MM.1S (cell line): ENCODE results near the gene PIP5K1C.

Experiments used
- DNase-seq: peaks from one replicate; pipeline ENCODE4 v3.0.0-alpha.2; 2015
- H2AFZ ChIP-seq: fragments of 300-600 bp; sonication (generic); 2 replicates; pipeline ENCODE4 v1.6.0; 2016; ENCODE audit warnings: antibody characterized with exemption, low read length
- H3F3A ChIP-seq: fragments of 300-600 bp; sonication (generic); 2 replicates; pipeline ENCODE4 v1.6.1; 2016; ENCODE audit warnings: mild to moderate bottlenecking, antibody characterized with exemption, low read length, moderate library complexity, mixed read lengths; ENCODE audit not compliant: insufficient read depth
- H3K27ac ChIP-seq: fragments of 300-600 bp; sonication (generic); 2 replicates; pipeline ENCODE4 v1.5.1; 2016; ENCODE audit warnings: mild to moderate bottlenecking, low read length
- H3K27me3 ChIP-seq: fragments of 300-600 bp; sonication (generic); replicated peaks from 2 replicates; pipeline ENCODE4 v1.6.0; 2016; ENCODE audit warnings: low read length; ENCODE audit not compliant: insufficient read depth
- H3K36me3 ChIP-seq: fragments of 300-600 bp; sonication (generic); replicated peaks from 2 replicates; pipeline ENCODE4 v1.6.1; 2016; ENCODE audit warnings: mild to moderate bottlenecking, low read length, mixed read lengths; ENCODE audit not compliant: insufficient read depth
- H3K4me1 ChIP-seq: fragments of 300-600 bp; sonication (generic); 2 replicates; pipeline ENCODE4 v1.6.1; 2016; ENCODE audit warnings: low read length, mixed read lengths
- H3K4me2 ChIP-seq: fragments of 300-600 bp; sonication (generic); 2 replicates; pipeline ENCODE4 v1.6.0; 2016; ENCODE audit warnings: low read depth, low read length
- H3K4me3 ChIP-seq: fragments of 300-600 bp; sonication (generic); 2 replicates; pipeline ENCODE4 v1.5.1; 2016; ENCODE audit warnings: low read length, mixed read lengths
- H3K79me2 ChIP-seq: fragments of 300-600 bp; sonication (generic); 2 replicates; pipeline ENCODE4 v1.6.1; 2016; ENCODE audit warnings: mixed run types, low read length, mixed read lengths
- H3K9ac ChIP-seq: fragments of 300-600 bp; sonication (generic); 2 replicates; pipeline ENCODE4 v1.6.1; 2016; ENCODE audit warnings: low read length, mixed read lengths
- H3K9me2 ChIP-seq: fragments of 300-600 bp; sonication (generic); replicated peaks from 2 replicates; pipeline ENCODE4 v1.6.1; 2016; ENCODE audit warnings: mild to moderate bottlenecking, low read length, mixed read lengths; ENCODE audit not compliant: insufficient read depth
- H3K9me3 ChIP-seq: fragments of 300-600 bp; sonication (generic); replicated peaks from 2 replicates; pipeline ENCODE4 v1.6.1; 2016; ENCODE audit warnings: mild to moderate bottlenecking, low read length, mixed read lengths; ENCODE audit not compliant: insufficient read depth
- H4K20me1 ChIP-seq: fragments of 300-600 bp; sonication (generic); 2 replicates; pipeline ENCODE4 v1.6.1; 2016; ENCODE audit warnings: mild to moderate bottlenecking, low read length, moderate library complexity, mixed read lengths; ENCODE audit not compliant: insufficient read depth
- EZH2 ChIP-seq: fragments of 300-600 bp; sonication (generic); optimal IDR thresholded peaks from 2 replicates; pipeline ENCODE3; 2017; ENCODE audit warnings: low read depth, mild to moderate bottlenecking, antibody characterized with exemption, low read length, mixed read lengths
- EZH2phosphoT487 ChIP-seq: fragments of 300-600 bp; sonication (generic); IDR thresholded peaks from 2 replicates; pipeline ENCODE4 v1.6.1; 2018; ENCODE audit warnings: antibody characterized with exemption, low read length
- TF ChIP-seq, protein P1 (sequence below): fragments of 300-600 bp; sonication (generic); IDR thresholded peaks from 2 replicates; pipeline ENCODE4 v1.5.1; 2016; ENCODE audit warnings: antibody characterized with exemption, low read length, mixed read lengths

Gene PIP5K1C

DNA sequence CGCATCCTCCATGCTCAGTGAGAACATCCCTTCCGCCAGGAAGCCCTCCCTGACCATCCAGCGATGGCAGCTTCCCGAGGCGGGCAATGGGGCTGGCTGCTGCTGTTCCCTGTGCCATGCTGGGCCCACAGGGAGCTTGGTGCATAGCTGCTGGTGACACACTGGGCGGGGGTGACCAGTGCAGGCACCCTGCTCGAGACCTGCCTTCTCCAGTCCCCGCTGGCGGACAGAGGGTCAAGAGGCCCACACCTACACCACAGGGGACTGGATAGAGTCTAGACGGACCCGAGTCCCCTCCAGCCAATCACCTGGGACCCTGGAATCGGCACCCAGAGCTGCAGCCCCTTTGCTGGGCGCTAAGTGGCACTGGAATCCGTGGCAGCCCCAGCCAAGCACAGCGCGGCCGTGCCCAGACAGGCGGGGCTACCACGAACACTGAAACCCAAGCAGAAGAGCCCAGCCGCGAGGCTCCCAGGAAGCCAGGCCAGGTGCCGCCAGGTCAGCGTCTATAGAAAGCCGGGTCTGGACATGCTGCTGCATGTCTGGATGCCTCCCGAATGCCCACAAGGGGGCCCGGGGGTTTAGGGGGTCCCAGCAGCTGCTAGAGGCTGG is 84.6 kb downstream of the PIP5K1C start:
- Histone ChIP-seq H3F3A (peaks cover 13% of the 10 kb centered on the region; the same call in 1 of the 2 replicates), H3K79me2 (no peaks in the 10 kb centered on the region), H3K4me1 (0 out of 2 replicates have a peak, but pooled peaks cover 10% of the 10 kb centered on the region), H3K4me2 (no peak overlapping the region), H3K9me3 (no peaks in the 10 kb centered on the region), H3K27ac (no peak overlapping the region), H3K36me3 (peaks cover 8% of the 10 kb centered on the region; the same call in 1 of the 2 replicates), H2AFZ (no peak overlapping the region), H3K4me3 (no peak overlapping the region), H3K9ac (no peak overlapping the region), H3K9me2 (no peaks in the 10 kb centered on the region), H4K20me1 (no peaks in the 10 kb centered on the region), H3K27me3 (no peaks in the 10 kb centered on the region)
- TF ChIP-seq, protein P1, sequence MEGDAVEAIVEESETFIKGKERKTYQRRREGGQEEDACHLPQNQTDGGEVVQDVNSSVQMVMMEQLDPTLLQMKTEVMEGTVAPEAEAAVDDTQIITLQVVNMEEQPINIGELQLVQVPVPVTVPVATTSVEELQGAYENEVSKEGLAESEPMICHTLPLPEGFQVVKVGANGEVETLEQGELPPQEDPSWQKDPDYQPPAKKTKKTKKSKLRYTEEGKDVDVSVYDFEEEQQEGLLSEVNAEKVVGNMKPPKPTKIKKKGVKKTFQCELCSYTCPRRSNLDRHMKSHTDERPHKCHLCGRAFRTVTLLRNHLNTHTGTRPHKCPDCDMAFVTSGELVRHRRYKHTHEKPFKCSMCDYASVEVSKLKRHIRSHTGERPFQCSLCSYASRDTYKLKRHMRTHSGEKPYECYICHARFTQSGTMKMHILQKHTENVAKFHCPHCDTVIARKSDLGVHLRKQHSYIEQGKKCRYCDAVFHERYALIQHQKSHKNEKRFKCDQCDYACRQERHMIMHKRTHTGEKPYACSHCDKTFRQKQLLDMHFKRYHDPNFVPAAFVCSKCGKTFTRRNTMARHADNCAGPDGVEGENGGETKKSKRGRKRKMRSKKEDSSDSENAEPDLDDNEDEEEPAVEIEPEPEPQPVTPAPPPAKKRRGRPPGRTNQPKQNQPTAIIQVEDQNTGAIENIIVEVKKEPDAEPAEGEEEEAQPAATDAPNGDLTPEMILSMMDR, result no peak
- TF ChIP-seq EZH2 (no peak), EZH2phosphoT487 (no peak)
- DNase-seq, result no peak

DNA sequence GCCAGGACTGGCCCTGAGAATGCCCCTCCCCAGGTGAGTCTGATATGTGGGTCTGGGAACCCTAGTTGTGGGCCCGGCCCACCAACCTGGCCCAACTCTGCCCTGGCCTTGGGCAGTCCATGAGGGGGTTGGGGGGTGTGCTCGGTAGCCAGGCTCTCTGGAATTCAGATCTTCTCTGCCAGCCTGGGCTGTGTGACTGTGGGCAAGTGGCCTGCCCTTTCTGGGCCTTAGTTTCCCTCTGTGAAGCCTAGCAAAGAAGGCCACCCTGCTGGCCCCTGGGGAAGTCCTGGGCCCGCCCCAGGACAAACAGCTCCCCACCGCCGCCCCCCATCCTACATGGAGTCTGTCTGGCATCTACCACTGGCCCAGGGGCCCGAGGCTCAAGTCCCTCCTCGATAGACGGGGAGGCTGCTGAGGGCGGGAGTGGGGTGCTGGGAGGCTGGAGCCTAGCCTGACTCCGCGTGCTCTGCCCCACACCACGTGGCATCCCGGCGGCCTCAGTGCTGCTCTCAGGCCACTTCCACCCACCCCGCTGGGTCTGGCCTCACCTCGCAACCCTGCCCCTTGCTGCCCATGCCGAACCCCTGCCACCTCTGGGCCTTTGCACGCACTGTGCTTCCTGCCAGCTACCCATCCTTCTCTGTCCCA is 85.3 kb downstream of the PIP5K1C start:
- no peaks in the 10 kb centered on the region for H4K20me1 ChIP-seq
- no peaks in the 10 kb centered on the region for H3K27me3 ChIP-seq
- no peaks in the 10 kb centered on the region for H3K9me3 ChIP-seq

DNA sequence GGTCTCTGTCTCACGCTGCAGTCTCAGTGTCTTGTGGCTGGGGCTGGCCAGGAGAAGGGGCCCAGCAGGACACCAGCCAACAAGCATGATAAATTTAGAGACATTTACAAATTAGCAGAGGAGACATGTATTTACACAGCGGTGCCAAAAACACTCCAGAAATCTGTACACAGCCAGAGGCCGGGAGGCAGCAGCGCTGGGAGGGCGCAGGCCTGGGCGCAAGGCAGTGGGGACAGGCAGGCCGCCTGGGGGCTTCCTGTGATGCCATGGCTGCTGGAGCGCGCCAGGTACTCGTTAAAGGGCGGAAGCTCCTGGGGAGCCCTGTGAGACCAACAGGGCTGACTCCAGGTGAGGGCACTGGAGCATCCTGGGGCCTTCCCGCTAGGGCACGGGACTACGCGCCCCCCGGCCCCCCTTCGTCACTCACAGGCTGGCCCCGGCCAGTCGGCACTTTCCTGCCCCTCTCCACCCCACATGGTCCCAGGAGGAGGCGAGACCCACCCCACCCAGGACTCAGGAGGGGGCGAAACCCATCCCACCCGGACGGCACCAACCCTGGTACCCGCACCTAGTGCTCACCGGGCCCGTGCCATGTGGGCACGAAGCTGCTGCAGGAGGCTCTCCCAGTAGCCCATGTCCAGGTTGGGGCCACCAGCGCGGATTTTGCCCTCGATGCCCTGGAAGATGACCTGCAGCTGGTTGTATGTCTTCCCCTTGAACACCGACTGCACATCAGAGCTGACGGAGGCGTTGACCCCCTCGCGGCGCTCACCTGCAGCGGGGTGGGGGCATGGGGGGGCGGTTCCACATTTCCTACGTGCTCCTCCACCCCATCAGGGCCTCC is 86.2 kb downstream of the PIP5K1C start:
- H2AFZ ChIP-seq, result no peak overlapping the region
- DNase-seq, result no peak
- H3K27ac ChIP-seq, result no peak overlapping the region
- H4K20me1 ChIP-seq, result no peaks in the 10 kb centered on the region
- no peaks in the 10 kb centered on the region for H3K9me2 ChIP-seq
- no peaks in the 10 kb centered on the region for H3K9me3 ChIP-seq
- no peak overlapping the region for H3K9ac ChIP-seq
- no peak overlapping the region for H3K4me2 ChIP-seq
- H3K36me3 ChIP-seq, result peaks cover 8% of the 10 kb centered on the region; the same call in 1 of the 2 replicates
- H3K79me2 ChIP-seq, result no peaks in the 10 kb centered on the region
- no peaks in the 10 kb centered on the region for H3K27me3 ChIP-seq
- no peak overlapping the region for H3K4me3 ChIP-seq
- H3F3A ChIP-seq, result peaks cover 13% of the 10 kb centered on the region; the same call in 1 of the 2 replicates
- TF ChIP-seq EZH2phosphoT487 (no peak), EZH2 (no peak)
- TF ChIP-seq, protein P1, result no peak
- H3K4me1 ChIP-seq, result peaks cover 11% of the 10 kb centered on the region; the same call in 1 of the 2 replicates

More for the DNA sequence above, 85.3 kb downstream of the PIP5K1C start:
- no peak for DNase-seq
- 0 out of 2 replicates have a peak, but pooled peaks cover 10% of the 10 kb centered on the region for H3K4me1 ChIP-seq
- peaks cover 13% of the 10 kb centered on the region; the same call in 1 of the 2 replicates for H3F3A ChIP-seq
- H3K9me2 ChIP-seq, result no peaks in the 10 kb centered on the region
- no peak overlapping the region for H2AFZ ChIP-seq
- H3K79me2 ChIP-seq, result no peaks in the 10 kb centered on the region
- H3K36me3 ChIP-seq, result peaks cover 8% of the 10 kb centered on the region; the same call in 1 of the 2 replicates
- H3K4me2 ChIP-seq, result no peak overlapping the region
- TF ChIP-seq, protein P1, result no peak
- TF ChIP-seq EZH2 (no peak), EZH2phosphoT487 (no peak)
- no peak overlapping the region for H3K27ac ChIP-seq
- no peak overlapping the region for H3K9ac ChIP-seq
- H3K4me3 ChIP-seq, result no peak overlapping the region
